8988T (cell line): ENCODE results near the gene CCDC86.

Experiments used
- DNase-seq: peaks from one replicate; pipeline ENCODE4 v3.0.0; 2011

CCDC86 gene

DNA sequence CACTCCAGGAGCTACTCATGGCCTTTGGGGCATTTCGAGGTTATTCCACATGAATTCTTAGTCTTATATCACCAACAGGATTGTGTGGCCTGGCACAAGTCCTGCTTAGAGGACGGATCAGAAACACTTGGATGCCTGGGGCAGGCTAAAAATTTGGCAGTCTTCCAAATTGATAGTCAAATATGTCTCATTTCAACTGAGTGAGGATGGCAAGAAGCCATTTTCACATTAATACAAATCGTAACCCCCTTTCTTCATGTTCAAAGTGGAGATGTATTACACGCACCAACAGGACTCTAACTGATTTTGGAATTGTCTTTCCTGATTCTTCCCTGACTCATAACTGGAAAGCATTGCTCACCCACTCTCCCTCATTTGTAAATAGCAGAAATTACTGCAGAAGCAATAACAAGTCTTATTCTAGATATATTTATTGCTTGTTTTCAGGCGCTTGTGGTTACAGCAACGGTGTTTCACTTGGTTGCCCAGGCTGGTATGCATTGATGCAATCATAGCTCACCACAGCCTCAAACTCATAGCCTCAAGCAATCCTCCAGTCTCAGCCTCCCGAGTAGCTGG is 10.3 kb upstream of the CCDC86 start:
- DNase-seq, result no peak

DNA sequence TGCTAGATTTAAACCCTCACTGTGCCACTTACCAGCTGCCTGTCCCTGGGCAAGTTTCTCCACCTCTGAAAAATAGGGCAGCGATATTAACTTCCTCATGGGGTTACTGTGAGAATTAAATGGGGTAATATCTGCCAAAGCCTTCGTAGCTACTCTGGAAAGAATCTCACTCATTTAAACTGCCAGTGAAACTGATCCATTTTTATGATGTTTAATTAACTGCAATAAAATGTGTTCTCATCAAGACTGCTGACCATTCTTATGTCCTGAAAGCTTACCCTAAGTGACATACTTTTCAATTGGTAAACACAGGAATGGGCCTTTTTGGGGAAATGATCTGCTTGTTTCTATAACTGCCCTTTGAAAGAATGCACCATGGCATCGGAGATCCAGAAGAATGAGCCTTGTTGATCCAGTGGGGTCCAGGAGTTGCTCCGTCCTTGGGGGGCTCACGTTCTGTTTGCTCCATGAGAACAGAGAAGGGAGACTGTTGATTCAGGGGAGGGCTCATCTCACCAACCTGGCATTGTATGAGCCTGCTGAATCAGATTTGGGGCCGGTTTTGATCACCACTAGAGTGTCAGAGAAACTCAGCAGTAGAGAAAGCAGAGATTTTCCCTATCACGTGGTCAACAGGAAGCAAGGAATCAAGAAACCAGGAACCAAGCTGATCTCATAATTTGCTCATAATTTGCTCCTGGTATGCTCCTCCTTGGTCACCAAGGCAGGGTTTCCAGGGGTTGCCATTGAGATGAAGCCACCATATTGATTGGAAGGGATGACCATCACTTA is 7.0 kb upstream of the CCDC86 start:
- DNase-seq, result no peak

DNA sequence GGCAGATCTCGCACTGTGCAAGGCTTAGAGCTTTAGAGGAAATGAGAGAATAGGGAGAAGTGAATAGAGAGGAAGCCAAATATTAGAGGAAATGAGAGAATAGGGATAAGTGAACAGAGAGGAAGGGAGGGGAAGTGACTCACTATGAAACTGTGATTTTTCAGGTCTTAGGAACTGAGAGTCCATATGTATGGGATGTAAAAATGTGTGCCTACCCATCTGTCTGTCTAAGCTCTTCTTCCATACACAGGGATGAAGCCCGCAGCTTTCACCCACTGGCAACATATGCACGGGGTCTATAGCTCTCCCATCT is 6.4 kb upstream of the CCDC86 start:
- DNase-seq, result no peak

DNA sequence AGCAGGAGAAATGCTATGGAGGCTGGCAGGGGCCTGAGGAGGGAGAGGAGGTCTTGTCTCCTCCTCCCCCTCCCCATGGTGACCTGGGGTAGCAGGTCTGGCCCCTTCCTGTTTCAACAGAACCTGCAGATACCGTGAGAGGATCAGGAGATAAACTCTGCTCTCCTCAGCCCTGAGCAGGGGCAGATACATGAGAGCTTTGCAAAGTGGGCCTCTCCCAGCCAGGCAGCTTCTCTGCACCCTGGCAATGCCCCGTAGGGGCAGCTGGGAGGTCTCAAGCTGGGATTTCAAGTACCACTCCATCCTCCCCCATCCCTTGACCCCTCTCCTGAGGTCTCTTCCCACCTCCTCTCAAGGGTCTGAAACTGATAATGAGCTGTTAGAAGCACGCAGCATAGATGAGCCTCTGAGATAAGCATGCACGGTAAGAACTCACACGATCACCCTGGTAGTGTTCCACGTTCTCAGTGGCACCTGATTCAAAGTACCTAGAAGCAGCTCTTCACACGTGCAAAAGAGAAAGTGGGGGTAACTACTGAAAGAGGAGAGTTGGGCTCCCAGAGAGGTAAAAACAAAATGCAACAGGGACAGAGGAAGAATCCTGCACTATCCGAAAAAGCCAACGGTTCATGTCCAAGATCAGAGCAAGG is 4.9 kb upstream of the CCDC86 start:
- DNase-seq, result no peak

DNA sequence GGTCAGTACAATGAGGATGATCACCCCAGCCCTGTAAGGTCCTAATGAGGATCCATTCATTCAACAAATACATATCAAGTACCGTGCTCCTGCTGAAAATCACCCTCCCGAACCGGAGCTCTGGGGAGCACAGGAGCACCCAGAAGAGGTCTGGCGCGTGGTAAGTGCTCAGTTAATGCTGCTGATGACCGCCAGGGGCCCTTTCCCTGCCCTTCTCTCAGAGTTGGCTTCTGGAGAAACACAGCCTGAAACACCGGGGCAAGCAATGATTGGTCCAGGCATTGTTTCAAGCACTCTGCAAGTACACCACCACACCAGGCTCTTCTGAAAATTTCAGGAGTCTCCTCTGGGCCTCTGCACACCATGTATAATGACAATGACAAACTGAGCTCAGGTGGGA is 3.8 kb upstream of the CCDC86 start:
- no peak for DNase-seq

DNA sequence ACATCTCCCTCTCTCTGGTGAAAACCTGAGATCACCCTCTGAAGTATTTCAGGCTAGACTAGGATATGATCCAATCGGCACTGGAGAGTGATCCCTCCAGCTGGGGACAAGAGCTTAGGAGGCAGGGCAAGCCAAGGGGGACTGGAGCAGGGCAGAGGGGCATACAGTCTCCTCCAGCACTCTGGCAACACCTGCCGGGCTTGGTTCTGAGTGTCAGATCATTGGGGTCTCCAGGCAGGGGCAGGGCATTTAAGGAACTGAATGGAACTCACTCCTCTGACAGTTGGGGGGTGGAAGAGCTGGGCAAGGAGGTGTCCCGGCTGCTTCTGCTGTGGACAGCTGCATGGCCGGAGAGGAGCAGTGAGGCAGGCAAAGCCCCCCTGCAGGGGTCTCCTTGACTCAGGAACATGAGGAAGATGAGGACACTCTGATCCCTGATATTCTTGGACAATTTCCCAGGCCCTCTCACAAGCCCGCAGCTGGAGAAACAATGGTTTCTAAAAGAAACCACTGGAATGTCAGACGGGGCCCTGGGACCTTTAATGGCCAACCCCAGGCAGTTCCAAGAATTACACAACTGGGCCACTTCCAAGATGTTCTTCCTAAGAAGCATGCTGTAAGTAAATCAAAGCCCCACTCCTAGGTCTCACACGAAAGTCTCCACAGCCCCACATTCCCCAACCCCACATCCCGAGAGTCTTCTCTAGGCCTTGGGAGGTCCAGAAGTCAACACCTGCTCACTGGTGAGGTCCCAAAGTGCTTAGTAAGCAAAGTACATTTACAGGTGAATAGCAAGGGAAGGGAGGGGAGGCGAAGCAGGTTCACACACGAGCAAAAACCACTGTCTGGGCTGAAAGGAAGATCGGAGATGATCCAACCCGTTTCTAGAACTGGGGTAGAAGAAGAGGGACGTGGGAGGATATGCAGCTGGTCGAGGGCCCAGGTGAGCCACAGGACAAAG is 1.2 kb upstream of the CCDC86 start:
- no peak for DNase-seq

DNA sequence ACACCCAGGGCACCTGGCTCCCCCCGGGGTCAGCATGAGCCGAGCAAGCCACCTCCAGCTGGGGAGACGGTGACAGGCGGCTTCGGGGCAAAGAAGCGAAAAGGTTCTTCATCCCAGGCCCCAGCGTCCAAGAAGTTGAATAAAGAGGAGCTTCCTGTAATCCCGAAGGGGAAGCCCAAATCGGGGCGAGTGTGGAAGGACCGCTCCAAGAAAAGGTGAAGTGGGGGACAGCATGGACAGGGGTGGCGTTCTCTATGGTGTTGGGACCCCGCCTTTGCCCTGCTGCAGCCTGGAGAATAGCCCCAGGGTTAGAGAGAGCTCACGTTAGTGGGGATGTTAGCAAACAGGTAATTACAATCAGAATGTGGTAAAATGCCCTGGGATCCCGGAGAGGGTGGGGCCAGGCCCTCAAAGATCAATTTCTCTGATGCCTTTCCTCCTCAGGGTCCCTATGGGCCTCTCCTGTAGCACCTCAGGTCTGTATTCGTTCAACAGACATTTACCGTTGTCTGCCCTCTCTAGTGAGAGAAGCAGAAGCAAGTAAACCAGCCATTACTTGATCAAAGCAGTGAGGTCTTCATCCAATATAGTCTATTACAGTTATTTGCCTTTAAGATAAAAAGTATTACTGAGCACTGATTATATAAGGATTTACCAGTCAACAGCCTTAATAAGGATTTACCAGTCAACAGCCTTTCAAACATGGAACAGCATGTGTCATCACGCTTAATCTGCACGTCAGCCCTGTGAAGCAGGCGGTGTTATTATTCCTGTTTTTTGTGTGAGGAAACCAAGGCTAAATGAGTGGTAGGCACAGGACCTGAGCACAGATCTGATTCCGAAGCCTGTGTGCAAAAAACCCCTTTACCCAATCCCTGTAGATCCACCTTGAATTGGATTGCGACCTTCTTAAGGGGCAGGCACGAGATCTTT is 1.0 kb downstream of the CCDC86 start:
- no peak for DNase-seq

DNA sequence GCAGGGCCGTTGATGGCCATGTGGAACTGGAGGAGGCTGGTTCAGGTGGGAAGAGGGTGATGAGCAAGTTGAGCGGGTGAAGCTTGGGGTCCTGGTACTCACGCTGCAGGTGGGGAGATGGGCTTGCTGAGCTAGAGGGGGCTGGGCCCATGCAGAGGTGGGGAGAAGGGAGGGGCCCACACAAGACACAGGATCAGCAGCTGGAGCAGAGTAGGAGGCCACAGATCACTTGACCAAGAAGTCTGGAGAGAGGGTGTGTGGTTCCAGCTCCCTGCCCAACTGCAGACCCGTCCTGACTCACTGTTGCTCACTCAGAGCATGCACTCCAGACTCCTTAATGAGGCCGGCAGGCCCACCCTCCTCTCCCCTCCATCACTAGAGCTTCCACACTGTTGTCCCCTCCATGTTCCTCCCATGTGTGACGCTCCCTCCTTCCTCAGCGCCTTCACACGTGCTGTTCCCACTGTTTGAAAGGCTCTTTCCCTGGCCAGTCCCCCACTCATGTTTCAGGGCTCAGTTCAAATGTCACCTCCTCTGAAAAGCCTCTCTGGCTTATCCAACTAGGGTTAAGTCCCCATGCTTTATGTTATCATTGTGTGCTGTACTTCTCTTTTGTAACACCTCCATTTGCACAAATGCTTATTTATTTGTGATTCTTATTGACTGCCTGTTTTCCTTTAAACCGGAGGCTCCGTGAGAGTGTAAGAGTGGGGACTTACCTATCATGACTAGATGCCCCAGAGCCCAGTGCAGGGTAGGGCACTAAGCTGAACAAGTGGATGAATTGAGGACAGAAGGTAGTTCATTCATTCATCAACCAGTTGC is 2.3 kb downstream of the CCDC86 start:
- no peak for DNase-seq

DNA sequence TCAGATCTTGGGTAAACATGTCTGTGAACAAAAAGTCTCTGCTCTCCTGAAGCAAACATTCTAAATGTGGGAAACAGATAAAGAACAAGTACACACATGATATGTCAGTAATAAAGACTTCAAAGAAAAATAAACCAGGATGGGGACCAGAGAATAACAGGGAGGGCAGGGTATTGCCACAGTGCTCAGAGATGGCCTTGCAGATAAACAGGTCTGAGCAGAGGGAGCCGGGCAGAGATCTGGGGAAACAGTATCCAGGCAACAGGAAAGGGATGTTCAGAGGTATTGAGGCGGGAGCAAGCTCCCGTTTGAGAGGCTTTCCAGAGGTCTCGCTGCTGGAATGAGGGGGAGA is 2.9 kb downstream of the CCDC86 start:
- no peak for DNase-seq

DNA sequence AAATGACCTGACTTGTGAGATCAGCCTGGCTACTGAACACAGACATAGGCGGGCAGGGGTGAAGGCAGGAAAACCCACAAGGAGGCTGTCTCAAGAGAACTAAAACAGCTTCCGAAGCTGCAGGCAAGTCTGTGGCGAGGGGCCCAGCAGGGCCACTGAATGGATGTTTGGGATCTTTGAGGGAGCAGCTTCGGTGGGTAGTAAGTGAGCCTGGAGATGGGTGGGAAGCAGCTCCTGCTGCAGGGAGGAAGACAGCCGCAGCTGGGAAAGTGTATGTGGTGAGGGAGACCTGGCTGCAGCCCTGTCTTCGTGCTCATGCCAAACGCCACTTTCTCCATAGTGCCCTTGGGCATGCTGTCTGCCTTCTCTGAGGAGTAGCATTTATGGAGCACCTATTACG is 3.4 kb downstream of the CCDC86 start:
- no peak for DNase-seq

DNA sequence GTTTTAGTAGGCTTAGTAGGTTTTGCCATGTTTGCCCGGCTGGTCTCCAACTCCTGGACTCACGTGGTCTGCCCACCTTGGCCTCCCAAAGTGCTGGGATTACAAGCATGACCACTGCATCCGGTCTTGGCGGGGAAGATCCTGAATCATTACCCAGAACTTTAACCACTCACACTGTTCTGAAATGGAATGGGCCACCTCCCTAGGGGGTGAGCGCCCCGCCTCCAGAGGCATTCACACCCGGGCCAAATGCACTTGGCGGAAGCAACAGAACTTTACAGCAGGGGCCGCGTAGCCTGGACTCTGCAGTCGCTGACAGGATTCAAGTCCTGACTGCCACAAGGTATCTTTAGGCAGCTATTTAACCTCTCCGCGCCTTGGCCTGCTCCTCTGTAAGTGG is 5.4 kb downstream of the CCDC86 start:
- DNase-seq, result no peak

DNA sequence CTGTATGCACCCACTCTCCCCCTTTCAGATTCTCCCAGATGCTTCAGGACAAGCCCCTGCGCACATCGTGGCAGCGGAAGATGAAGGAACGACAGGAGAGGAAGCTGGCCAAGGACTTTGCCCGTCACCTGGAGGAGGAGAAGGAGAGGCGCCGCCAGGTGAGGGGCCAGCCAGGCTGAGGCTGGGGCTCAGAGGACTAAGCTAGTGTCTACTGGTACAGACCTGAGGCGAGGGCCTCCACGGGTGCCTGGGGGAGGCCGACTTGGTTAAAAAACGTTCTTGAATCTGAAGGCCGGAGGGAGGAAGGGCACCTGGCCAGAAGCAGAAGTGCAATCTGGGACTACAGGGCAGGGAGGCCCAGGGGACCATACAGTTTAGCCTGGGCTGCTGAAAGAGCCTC is 6.0 kb downstream of the CCDC86 start:
- DNase-seq, result no peak

DNA sequence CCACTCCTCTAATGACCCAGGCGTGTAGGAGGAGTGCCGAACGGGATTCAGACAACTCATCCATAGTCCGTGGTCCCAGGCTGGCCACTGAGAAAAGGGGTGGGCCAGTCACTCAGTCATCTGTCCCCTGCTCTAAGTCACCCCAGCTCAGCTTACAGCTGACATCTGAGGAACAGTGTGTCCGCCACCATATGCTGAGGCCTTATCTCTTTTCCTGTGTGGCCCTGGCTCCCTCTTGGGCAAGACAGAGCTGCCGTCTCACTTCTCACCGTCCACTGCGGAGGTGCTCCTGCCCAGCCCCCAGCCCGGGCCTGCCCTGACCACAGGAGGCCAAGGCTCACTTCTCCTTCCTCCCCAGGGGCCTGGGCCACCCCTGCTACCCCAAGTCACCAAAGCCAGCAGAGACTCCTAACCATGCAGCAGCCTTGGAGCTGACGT is 6.8 kb downstream of the CCDC86 start:
- DNase-seq, result no peak

DNA sequence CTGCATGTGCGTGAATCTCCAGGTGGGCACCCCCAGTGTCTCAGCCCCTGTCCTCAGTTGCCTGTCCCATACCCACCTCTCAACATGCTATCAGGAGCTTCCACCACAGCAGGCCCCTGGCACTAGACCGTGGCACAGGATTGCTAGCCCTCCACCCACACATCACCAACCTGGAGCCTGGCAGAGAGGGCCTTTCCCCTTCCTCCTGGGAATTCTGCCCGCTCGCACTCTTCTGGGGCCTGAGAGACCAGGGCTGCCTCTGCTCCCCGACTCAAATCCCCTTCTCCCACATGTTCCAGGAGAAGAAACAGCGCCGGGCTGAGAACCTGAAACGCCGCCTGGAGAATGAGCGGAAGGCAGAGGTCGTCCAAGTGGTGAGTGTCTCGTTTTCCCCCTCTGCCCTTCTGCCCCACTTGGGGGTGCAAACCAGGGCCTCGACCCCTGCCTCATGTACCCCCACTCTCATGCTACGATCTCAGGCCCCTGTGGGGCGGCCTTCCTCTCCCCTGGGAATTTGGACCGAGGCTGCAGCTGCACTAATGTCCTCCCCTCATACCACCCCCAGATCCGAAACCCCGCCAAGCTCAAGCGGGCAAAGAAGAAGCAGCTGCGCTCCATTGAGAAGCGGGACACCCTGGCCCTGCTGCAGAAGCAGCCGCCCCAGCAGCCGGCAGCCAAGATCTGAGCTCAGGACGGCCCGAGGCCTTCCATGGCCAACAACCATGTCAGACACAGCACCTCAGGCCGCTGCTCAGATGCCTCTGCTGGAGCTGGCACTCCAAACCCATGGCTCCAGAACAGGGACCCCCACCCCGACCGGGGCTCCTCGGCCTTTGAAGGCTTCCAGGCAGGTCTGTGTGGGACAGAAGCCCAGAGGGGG is 8.0 kb downstream of the CCDC86 start:
- no peak for DNase-seq

DNA sequence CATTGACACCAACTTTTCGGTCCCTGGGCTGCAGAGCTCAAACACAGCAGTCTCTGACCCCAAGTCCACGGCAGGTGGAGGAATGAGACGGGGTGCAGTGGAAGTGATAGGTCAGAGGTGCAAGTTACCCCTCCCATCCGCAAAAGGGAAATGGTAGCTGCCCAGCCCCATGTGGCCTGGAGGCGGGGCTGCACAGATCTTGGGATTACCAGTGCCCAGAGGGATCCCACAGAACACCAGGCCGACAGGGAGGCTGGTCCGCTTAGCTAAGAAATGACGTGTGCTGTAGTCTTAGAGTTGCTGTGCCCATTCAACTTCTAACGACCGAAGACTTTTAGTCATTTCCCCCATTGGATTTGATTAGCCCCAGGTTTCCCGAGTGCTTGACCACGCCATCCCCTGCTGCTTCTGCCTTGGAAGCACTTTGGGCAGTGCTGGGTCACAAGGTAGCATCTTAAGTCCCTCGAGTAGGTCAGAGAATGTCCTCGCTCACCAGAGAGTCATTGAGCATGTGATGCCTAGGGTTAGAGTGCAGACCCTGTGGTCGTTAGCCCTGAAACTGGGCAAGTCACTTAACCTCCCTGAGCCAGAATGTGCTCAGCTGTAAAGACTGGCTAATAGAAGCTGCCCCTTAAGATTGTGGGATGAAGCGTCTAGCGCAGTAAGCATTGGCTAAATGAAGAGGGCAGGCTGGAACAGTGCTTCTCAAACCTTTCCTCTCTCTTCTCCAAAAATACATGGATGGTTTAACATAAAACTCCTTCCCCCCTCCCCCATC is 9.6 kb downstream of the CCDC86 start:
- no peak for DNase-seq

DNA sequence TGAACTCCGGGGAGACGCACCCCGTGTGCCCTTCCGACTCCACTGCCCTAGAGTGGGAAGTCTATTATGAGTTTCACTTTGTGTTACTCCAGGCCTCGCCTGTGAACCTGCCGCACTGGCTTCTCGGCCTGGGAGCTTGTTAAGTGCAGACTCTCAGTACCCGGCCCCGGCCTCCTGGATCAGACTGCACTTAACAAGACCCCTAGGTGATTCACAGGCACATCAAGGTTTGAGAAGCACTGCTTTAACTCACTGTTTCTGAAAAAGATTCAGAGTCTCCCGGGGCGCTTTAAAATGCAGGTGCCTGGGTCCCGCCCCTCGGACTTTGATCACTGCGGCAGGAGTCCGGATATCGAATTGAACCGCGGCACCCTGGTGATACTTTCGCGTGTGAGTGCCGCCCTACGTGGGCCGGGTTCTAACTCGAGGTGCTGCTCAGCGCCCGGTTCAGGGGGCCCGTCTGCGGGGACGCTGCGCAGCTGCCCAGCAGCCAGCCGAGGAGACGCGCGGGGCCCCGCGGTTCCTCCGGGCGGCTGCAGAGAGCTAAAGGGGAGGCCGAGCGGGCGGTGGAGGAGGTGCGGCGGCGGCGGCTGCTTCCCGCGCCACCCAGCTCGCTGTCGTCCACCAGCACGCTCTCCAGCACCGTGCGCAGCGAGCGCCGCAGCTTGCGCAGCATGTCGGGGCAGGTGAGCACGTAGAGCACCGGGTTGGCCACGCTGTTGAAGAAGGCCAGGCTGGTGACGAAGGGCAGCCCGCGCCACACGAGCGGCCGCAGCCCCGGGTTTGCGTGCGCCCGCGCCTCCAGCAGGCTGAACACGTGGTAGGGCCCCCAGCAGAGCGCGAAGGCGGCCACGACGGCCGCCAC is 10.4 kb downstream of the CCDC86 start:
- DNase-seq, result no peak

DNA sequence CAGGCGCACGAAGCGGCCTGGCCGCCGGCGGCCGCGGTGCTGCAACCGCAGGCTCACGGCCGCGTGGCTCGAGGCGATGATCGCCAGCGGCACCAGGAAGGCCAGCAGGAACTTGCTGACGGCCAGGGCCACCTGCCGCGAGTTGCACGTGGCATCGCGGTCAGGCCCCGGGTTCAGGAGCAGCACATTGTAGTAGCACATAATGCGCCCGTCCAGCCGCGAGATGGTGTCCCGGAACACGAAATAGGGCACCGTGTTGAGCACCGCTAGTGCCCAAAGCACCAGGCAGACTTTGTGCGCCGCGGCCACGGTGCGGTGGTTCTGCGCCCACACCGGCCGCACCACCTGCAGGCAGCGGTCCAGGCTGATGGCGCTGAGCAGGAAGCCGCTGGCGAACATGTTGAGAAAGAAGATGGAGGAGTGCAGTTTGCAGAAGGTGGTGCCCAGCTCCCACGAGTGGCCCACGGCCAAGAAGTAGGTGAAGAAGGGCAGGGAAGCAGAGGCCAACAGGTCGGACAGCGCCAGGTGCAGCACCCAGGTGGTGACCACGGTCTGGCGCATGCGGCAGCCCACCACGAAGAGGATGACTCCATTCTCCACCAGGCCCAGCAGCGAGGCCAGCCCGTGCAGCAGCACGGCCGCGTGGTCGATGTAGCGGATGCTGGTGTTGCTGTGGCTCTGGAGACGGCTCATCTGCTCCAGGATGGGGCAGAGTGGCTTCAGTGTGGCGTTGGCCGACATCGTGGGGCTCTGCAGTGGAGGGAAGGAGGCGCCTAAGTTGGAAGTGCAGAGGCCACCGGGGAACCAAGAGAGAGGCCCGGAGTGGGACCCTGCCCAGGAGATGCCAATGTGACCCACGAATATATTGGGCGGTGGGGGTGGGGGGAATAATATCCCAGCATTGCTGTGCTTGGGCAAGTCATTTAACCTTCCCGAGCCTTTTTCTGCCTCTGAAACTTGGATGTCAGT is 11.4 kb downstream of the CCDC86 start:
- DNase-seq, result no peak
